Activated B cell treated with CpG ODN at 0.5 μM for 24 hours (primary cell): ENCODE measurements around the gene RABGAP1L. TPM values are rescaled to one million over a fixed set of nuclear protein-coding genes. Genes with fewer than 3 reads are reported as not detected.

ENCODE experiments used
- ATAC-seq: fragments of 200-7000 bp; cut with Tn5 transposase; one replicate; pipeline ENCODE4 v1.10.0; 2021; ENCODE audit warnings: low read depth, mild to moderate bottlenecking, moderate library complexity
- CTCF ChIA-PET: fragments of 350-600 bp; sonication (Branson Sonifier 250); formaldehyde crosslinking; loops from one replicate; lab custom pipeline; 2021; ENCODE audit warnings: antibody characterized with exemption; lab: Charles Lee
- POLR2A ChIA-PET: fragments of 350-600 bp; sonication (Branson Sonifier 250); formaldehyde crosslinking; loops from one replicate; lab custom pipeline; 2021; ENCODE audit warnings: antibody characterized with exemption; lab: Charles Lee
- DNase-seq: peaks from one replicate; pipeline ENCODE4 v3.0.0; 2022
- H3K27ac Mint-ChIP-seq: one replicate; pipeline ENCODE4 v1.8.0; 2020; ENCODE audit warnings: mixed read lengths
- H3K27me3 Mint-ChIP-seq: one replicate; pipeline ENCODE4 v1.8.0; 2021; ENCODE audit warnings: mixed read lengths
- H3K36me3 Mint-ChIP-seq: one replicate; pipeline ENCODE4 v1.8.0; 2021; ENCODE audit warnings: low read depth, mixed read lengths
- H3K4me1 Mint-ChIP-seq: one replicate; pipeline ENCODE4 v1.8.0; 2021; ENCODE audit warnings: mixed read lengths
- H3K4me3 Mint-ChIP-seq: one replicate; pipeline ENCODE4 v1.8.0; 2020; ENCODE audit warnings: mild to moderate bottlenecking, mixed read lengths
- H3K9me3 Mint-ChIP-seq: one replicate; pipeline ENCODE4 v1.8.0; 2020; ENCODE audit warnings: mixed read lengths
- intact Hi-C: fragments of 100-400 bp; cut with micrococcal nuclease; formaldehyde crosslinking; loops from one replicate; pipeline ENCODE4 v1.15.1; 2024
- total RNA-seq: library from RNA; stranded (reverse); gene quantifications from 2 replicates; pipeline ENCODE4 v1.2.3, GENCODE V29; 2022
- TF ChIP-seq, protein P1 (sequence below): fragments of 200-600 bp; IDR thresholded peaks from one replicate; pipeline ENCODE4 v1.8.0; 2022; ENCODE audit warnings: antibody characterized with exemption, mild to moderate bottlenecking

RABGAP1L gene
- total RNA-seq, 1 donor from 2014 or later: 126 TPM

DNA sequence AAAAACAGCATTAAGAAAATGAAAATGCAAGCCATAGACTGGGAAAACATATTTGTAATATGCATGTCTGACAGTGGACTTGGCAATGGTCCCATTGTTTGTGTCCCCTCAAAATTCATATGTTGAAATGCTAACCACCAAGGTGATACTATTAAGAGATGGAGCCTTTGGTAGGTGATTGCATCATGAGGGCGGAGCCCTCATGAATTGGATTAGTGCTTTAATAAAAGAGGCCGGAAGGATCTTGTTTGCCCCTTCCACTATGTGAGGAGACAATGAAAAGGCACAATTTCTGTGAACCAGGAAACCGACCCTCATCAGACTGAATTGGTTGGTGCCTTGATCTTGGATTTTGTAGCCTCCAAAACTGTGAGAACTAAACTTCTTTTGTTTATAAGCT lies 520.8 kb downstream of the RABGAP1L start:
- no peak for DNase-seq
- intact Hi-C loops: no loop called here

GRCh38 chr1:174682419-174683008 lies 523.2 kb downstream of the RABGAP1L start:
- Mint-ChIP-seq H3K27me3 (no peaks in the 10 kb centered on the region), H3K4me1 (peaks cover 5% of the 10 kb centered on the region), H3K36me3 (peaks cover 33% of the 10 kb centered on the region), H3K4me3 (no peak overlapping the region), H3K27ac (no peak overlapping the region), H3K9me3 (no peaks in the 10 kb centered on the region)
- CTCF ChIA-PET: no interaction called here
- POLR2A ChIA-PET: interaction anchor here (0.7 kb wide), 1 partner anchor 65 kb away, joined by 10 read pairs; no protein-coding TSS in a partner anchor
- TF ChIP-seq, protein P1, sequence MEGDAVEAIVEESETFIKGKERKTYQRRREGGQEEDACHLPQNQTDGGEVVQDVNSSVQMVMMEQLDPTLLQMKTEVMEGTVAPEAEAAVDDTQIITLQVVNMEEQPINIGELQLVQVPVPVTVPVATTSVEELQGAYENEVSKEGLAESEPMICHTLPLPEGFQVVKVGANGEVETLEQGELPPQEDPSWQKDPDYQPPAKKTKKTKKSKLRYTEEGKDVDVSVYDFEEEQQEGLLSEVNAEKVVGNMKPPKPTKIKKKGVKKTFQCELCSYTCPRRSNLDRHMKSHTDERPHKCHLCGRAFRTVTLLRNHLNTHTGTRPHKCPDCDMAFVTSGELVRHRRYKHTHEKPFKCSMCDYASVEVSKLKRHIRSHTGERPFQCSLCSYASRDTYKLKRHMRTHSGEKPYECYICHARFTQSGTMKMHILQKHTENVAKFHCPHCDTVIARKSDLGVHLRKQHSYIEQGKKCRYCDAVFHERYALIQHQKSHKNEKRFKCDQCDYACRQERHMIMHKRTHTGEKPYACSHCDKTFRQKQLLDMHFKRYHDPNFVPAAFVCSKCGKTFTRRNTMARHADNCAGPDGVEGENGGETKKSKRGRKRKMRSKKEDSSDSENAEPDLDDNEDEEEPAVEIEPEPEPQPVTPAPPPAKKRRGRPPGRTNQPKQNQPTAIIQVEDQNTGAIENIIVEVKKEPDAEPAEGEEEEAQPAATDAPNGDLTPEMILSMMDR: no peak
- no peak for DNase-seq
- ATAC-seq: no peak
- intact Hi-C loops: no loop called here

More for the DNA sequence above, 520.8 kb downstream of the RABGAP1L start:
- Mint-ChIP-seq H3K4me3 (no peak overlapping the region), H3K36me3 (peaks cover 22% of the 10 kb centered on the region), H3K9me3 (no peaks in the 10 kb centered on the region), H3K27ac (no peak overlapping the region), H3K27me3 (no peaks in the 10 kb centered on the region), H3K4me1 (peaks cover 5% of the 10 kb centered on the region)
- ATAC-seq: no peak
- TF ChIP-seq, protein P1: no peak
- ChIA-PET POLR2A (no interaction called here), CTCF (no interaction called here)

DNA sequence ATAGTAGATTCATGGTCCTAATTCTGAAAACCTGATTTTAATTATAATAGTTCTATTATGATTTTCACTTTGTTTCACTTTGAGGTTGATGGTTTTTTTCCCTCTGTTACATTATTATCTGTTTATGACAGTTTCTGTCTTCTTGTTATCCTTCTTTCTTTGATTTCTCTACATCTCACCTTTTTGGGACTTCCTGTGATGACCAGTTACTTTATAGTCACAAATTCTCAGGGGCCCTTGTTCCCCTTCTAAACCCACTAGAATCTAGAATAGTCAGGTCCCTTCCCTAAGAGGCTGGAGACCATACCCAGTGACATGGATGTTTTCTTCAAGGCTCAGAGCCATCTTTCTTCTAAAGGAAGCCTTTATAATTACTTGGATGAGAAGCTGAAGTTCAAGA lies 526.9 kb downstream of the RABGAP1L start:
- intact Hi-C loops: no loop called here
- Mint-ChIP-seq H3K4me1 (peaks cover 5% of the 10 kb centered on the region), H3K27me3 (no peaks in the 10 kb centered on the region), H3K36me3 (peaks cover 31% of the 10 kb centered on the region), H3K27ac (no peak overlapping the region), H3K9me3 (no peaks in the 10 kb centered on the region), H3K4me3 (no peak overlapping the region)
- TF ChIP-seq, protein P1: no peak
- ATAC-seq: no peak
- no peak for DNase-seq
- ChIA-PET POLR2A (no interaction called here), CTCF (no interaction called here)

- Mint-ChIP-seq H3K27me3 (no peaks in the 10 kb centered on the region), H3K9me3 (no peaks in the 10 kb centered on the region), H3K36me3 (peaks cover 15% of the 10 kb centered on the region), H3K27ac (no peak overlapping the region), H3K4me1 (no peaks in the 10 kb centered on the region), H3K4me3 (no peak overlapping the region)
- TF ChIP-seq, protein P1: no peak
- ChIA-PET CTCF (no interaction called here), POLR2A (no interaction called here)
- intact Hi-C loops: no loop called here
- DNase-seq (no peak), ATAC-seq (no peak)
Measured at GRCh38 chr1:174689524-174689923, 530.2 kb downstream of the RABGAP1L start.

DNA sequence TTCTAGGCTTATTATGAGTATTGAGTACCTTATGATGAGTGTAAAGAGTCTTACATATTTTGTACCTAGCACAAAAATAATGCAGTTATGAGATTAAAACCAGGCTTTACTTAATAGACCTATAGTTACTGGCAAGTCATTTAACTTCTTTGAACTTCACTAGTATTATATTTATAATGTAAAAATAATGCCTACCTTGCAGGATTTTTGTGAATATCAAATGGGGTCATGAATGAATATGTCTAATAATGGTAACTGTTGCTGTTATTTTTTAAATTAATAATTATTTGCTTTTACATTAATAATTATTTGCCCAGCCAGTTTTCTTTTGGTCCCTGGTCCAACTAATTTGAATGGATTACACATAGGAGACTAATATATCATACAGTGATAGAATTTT lies 530.9 kb downstream of the RABGAP1L start:
- H3K27ac Mint-ChIP-seq: no peak overlapping the region
- no peak overlapping the region for H3K4me3 Mint-ChIP-seq
- intact Hi-C loops: no loop called here
- ChIA-PET CTCF (no interaction called here), POLR2A (no interaction called here)
- TF ChIP-seq, protein P1: no peak
- no peaks in the 10 kb centered on the region for H3K27me3 Mint-ChIP-seq
- ATAC-seq (no peak), DNase-seq (no peak)
- H3K36me3 Mint-ChIP-seq: peaks cover 12% of the 10 kb centered on the region
- H3K9me3 Mint-ChIP-seq: peaks cover 2% of the 10 kb centered on the region
- H3K4me1 Mint-ChIP-seq: no peaks in the 10 kb centered on the region
